Osteocyte (in vitro differentiated cells): ENCODE results near the gene RAB4A. TPM values are rescaled to one million over a fixed set of nuclear protein-coding genes. Genes with fewer than 3 reads are reported as not detected.

Experiments
- DNase-seq: peaks from one replicate; pipeline ENCODE4 v3.0.0; 2021; ENCODE audit warnings: mixed read lengths; ENCODE audit not compliant: unreplicated experiment; ENCODE audit errors: extremely low spot score
- H3K27ac Mint-ChIP-seq: one replicate; pipeline ENCODE4 v1.8.0; 2021; ENCODE audit warnings: mild to moderate bottlenecking, mixed read lengths; ENCODE audit not compliant: unreplicated experiment
- H3K27me3 Mint-ChIP-seq: one replicate; pipeline ENCODE4 v1.8.0; 2021; ENCODE audit warnings: mixed read lengths; ENCODE audit not compliant: unreplicated experiment
- H3K36me3 Mint-ChIP-seq: one replicate; pipeline ENCODE4 v1.8.0; 2021; ENCODE audit warnings: mixed read lengths; ENCODE audit not compliant: unreplicated experiment
- H3K4me1 Mint-ChIP-seq: one replicate; pipeline ENCODE4 v1.8.0; 2021; ENCODE audit warnings: mixed read lengths; ENCODE audit not compliant: unreplicated experiment
- H3K4me3 Mint-ChIP-seq: one replicate; pipeline ENCODE4 v1.8.0; 2021; ENCODE audit warnings: mild to moderate bottlenecking, moderate library complexity, mixed read lengths; ENCODE audit not compliant: unreplicated experiment
- H3K9me3 Mint-ChIP-seq: one replicate; pipeline ENCODE4 v1.8.0; 2021; ENCODE audit warnings: mixed read lengths; ENCODE audit not compliant: unreplicated experiment
- CTCF ChIP-seq: fragments of 200-600 bp; sonication (generic); IDR thresholded peaks from 2 replicates; pipeline ENCODE4 v1.5.0; 2021; ENCODE audit warnings: antibody characterized with exemption, mild to moderate bottlenecking, moderate library complexity
- total RNA-seq: library from RNA; stranded (reverse); gene quantifications from 2 replicates; pipeline ENCODE4 v1.2.1, GENCODE V29; 2021

RAB4A gene
- total RNA-seq, 1 donor from 2014 or later, result 53.1 TPM

- H3K27me3 Mint-ChIP-seq, result no peaks in the 10 kb centered on the region
- H3K4me3 Mint-ChIP-seq, result no peak overlapping the region
- DNase-seq, result no peak
- peaks cover 11% of the 10 kb centered on the region for H3K36me3 Mint-ChIP-seq
- no peaks in the 10 kb centered on the region for H3K4me1 Mint-ChIP-seq
- no peak overlapping the region for H3K27ac Mint-ChIP-seq
- H3K9me3 Mint-ChIP-seq, result peaks cover 16% of the 10 kb centered on the region
- TF ChIP-seq CTCF, result no peak
Measured at GRCh38 chr1:229264068-229264467, 6.8 kb upstream of the RAB4A start.

GRCh38 chr1:229264487-229264886 is 6.4 kb upstream of the RAB4A start:
- no peak for TF ChIP-seq CTCF
- no peak overlapping the region for H3K27ac Mint-ChIP-seq
- no peak overlapping the region for H3K4me3 Mint-ChIP-seq
- H3K4me1 Mint-ChIP-seq, result peaks cover under 1% of the 10 kb centered on the region
- peaks cover 11% of the 10 kb centered on the region for H3K36me3 Mint-ChIP-seq
- no peak for DNase-seq
- no peaks in the 10 kb centered on the region for H3K27me3 Mint-ChIP-seq
- peaks cover 16% of the 10 kb centered on the region for H3K9me3 Mint-ChIP-seq

- no peaks in the 10 kb centered on the region for H3K27me3 Mint-ChIP-seq
- no peak for TF ChIP-seq CTCF
- H3K36me3 Mint-ChIP-seq, result peaks cover 11% of the 10 kb centered on the region
- H3K9me3 Mint-ChIP-seq, result peaks cover 16% of the 10 kb centered on the region
- peaks cover 3% of the 10 kb centered on the region for H3K4me1 Mint-ChIP-seq
- H3K4me3 Mint-ChIP-seq, result no peak overlapping the region
- no peak overlapping the region for H3K27ac Mint-ChIP-seq
- DNase-seq, result no peak
Measured at GRCh38 chr1:229266274-229266673, 4.6 kb upstream of the RAB4A start.

- H3K36me3 Mint-ChIP-seq, result peaks cover 11% of the 10 kb centered on the region
- H3K27me3 Mint-ChIP-seq, result no peaks in the 10 kb centered on the region
- no peak for DNase-seq
- H3K4me3 Mint-ChIP-seq, result no peak overlapping the region
- H3K4me1 Mint-ChIP-seq, result peaks cover 8% of the 10 kb centered on the region
- no peak overlapping the region for H3K27ac Mint-ChIP-seq
- TF ChIP-seq CTCF, result no peak
- peaks cover 16% of the 10 kb centered on the region for H3K9me3 Mint-ChIP-seq
Measured at GRCh38 chr1:229266832-229267500, 3.9 kb upstream of the RAB4A start.

GRCh38 chr1:229268505-229268904 is 2.4 kb upstream of the RAB4A start:
- peaks cover 16% of the 10 kb centered on the region for H3K9me3 Mint-ChIP-seq
- peaks cover 11% of the 10 kb centered on the region for H3K36me3 Mint-ChIP-seq
- no peaks in the 10 kb centered on the region for H3K27me3 Mint-ChIP-seq
- H3K27ac Mint-ChIP-seq, result no peak overlapping the region
- H3K4me3 Mint-ChIP-seq, result no peak overlapping the region
- peaks cover 24% of the 10 kb centered on the region for H3K4me1 Mint-ChIP-seq
- DNase-seq, result no peak
- no peak for TF ChIP-seq CTCF
